Mesendoderm (in vitro differentiated cells): Measurements from ENCODE around the gene VAV3.

ENCODE experiments used
- DNase-seq: peaks from one replicate; pipeline ENCODE4 v3.0.0; 2013
- H2AK5ac ChIP-seq: 2 replicates; pipeline ENCODE4 v1.6.1; 2013; ENCODE audit warnings: low read length, inconsistent platforms
- H2BK120ac ChIP-seq: 2 replicates; pipeline ENCODE4 v1.6.1; 2013; ENCODE audit warnings: low read depth, mild to moderate bottlenecking, low read length, moderate library complexity, mixed read lengths
- H2BK15ac ChIP-seq: replicated peaks from 2 replicates; pipeline ENCODE4 v1.6.1; 2013; ENCODE audit warnings: low read depth, mild to moderate bottlenecking, moderate library complexity
- H2BK5ac ChIP-seq: 2 replicates; pipeline ENCODE4 v1.6.1; 2013; ENCODE audit warnings: low read length, inconsistent platforms
- H3K18ac ChIP-seq: 2 replicates; pipeline ENCODE4 v1.6.1; 2013; ENCODE audit warnings: mild to moderate bottlenecking, low read length, mixed read lengths
- H3K23ac ChIP-seq: one replicate; pipeline ENCODE4 v1.6.1; 2013; ENCODE audit warnings: low read length
- H3K27ac ChIP-seq: 2 replicates; pipeline ENCODE4 v1.5.1; 2013; ENCODE audit warnings: low read depth, mild to moderate bottlenecking, inconsistent platforms, low read length, moderate library complexity
- H3K27me3 ChIP-seq: 2 replicates; pipeline ENCODE4 v1.6.1; 2013; ENCODE audit warnings: low read length, control low read depth, mild to moderate bottlenecking, inconsistent platforms; ENCODE audit not compliant: insufficient read depth, poor library complexity
- H3K36me3 ChIP-seq: 2 replicates; pipeline ENCODE4 v1.6.1; 2013; ENCODE audit warnings: low read length, inconsistent platforms; ENCODE audit not compliant: control insufficient read depth, insufficient read depth
- H3K4ac ChIP-seq: one replicate; pipeline ENCODE4 v1.6.1; 2013; ENCODE audit warnings: low read depth, mild to moderate bottlenecking, low read length, moderate library complexity
- H3K4me1 ChIP-seq: 2 replicates; pipeline ENCODE4 v1.6.1; 2013; ENCODE audit warnings: low read depth, low read length, inconsistent platforms; ENCODE audit not compliant: control insufficient read depth
- H3K4me2 ChIP-seq: 2 replicates; pipeline ENCODE4 v1.6.1; 2013; ENCODE audit warnings: low read length
- H3K4me3 ChIP-seq: 2 replicates; pipeline ENCODE4 v1.5.1; 2013; ENCODE audit warnings: mild to moderate bottlenecking, low read length
- H3K56ac ChIP-seq: one replicate; pipeline ENCODE4 v1.6.1; 2013; ENCODE audit warnings: low read length
- H3K79me1 ChIP-seq: 2 replicates; pipeline ENCODE4 v1.6.1; 2013; ENCODE audit warnings: low read length, inconsistent platforms
- H3K79me2 ChIP-seq: 2 replicates; pipeline ENCODE4 v1.6.1; 2013; ENCODE audit warnings: mild to moderate bottlenecking, low read length; ENCODE audit not compliant: control insufficient read depth, insufficient read depth
- H3K9ac ChIP-seq: 2 replicates; pipeline ENCODE4 v1.6.1; 2013; ENCODE audit warnings: low read length, inconsistent platforms
- H4K5ac ChIP-seq: one replicate; pipeline ENCODE4 v1.6.1; 2013; ENCODE audit warnings: low read length
- H4K8ac ChIP-seq: one replicate; pipeline ENCODE4 v1.6.1; 2013; ENCODE audit warnings: low read depth, mild to moderate bottlenecking, control low read depth, low read length, moderate library complexity
- WGBS: extraction: QIAGEN DNeasy Blood & Tissue Kit; methylation state at CpG from one replicate; pipeline ENCODE4 v1.1.7; 2013; ENCODE audit warnings: low lambda C conversion rate, missing lambda C conversion rate; ENCODE audit not compliant: insufficient coverage; ENCODE audit errors: extremely low coverage; 5-methylcytosine and 5-hydroxymethylcytosine counted together

The VAV3 gene

GRCh38 chr1:107979088-107979487 lies 14.1 kb upstream of the VAV3 start:
- H2BK15ac ChIP-seq, result no peak overlapping the region
- H3K18ac ChIP-seq, result no peak overlapping the region
- no peaks in the 10 kb centered on the region for H3K27me3 ChIP-seq
- H4K5ac ChIP-seq, result no peak overlapping the region
- no peak overlapping the region for H2BK5ac ChIP-seq
- no peak for DNase-seq
- H3K9ac ChIP-seq, result no peak overlapping the region
- no peak overlapping the region for H2AK5ac ChIP-seq
- no peak overlapping the region for H3K27ac ChIP-seq
- no CpG with 5 or more reads among the region's 3 CpGs for WGBS
- H4K8ac ChIP-seq, result no peak overlapping the region
- no peak overlapping the region for H3K4me2 ChIP-seq
- H2BK120ac ChIP-seq, result no peak overlapping the region
- H3K4me3 ChIP-seq, result no peak overlapping the region
- H3K4ac ChIP-seq, result no peak overlapping the region
- H3K23ac ChIP-seq, result no peak overlapping the region
- H3K4me1 ChIP-seq, result no peaks in the 10 kb centered on the region
- no peaks in the 10 kb centered on the region for H3K79me2 ChIP-seq
- H3K56ac ChIP-seq, result no peak overlapping the region
- no peaks in the 10 kb centered on the region for H3K36me3 ChIP-seq
- H3K79me1 ChIP-seq, result no peaks in the 10 kb centered on the region

GRCh38 chr1:107976836-107977235 lies 11.9 kb upstream of the VAV3 start:
- no peak overlapping the region for H2AK5ac ChIP-seq
- no peak overlapping the region for H3K18ac ChIP-seq
- no peak overlapping the region for H3K4me3 ChIP-seq
- H3K9ac ChIP-seq, result no peak overlapping the region
- no peak overlapping the region for H2BK120ac ChIP-seq
- H3K56ac ChIP-seq, result no peak overlapping the region
- DNase-seq, result no peak
- no CpG with 5 or more reads among the region's 3 CpGs for WGBS
- no peak overlapping the region for H3K27ac ChIP-seq
- H4K8ac ChIP-seq, result no peak overlapping the region
- H3K36me3 ChIP-seq, result no peaks in the 10 kb centered on the region
- no peak overlapping the region for H3K4me2 ChIP-seq
- H2BK5ac ChIP-seq, result no peak overlapping the region
- no peak overlapping the region for H3K23ac ChIP-seq
- no peaks in the 10 kb centered on the region for H3K79me1 ChIP-seq
- no peak overlapping the region for H2BK15ac ChIP-seq
- no peaks in the 10 kb centered on the region for H3K4me1 ChIP-seq
- H3K79me2 ChIP-seq, result no peaks in the 10 kb centered on the region
- H4K5ac ChIP-seq, result no peak overlapping the region
- H3K27me3 ChIP-seq, result no peaks in the 10 kb centered on the region
- H3K4ac ChIP-seq, result no peak overlapping the region

GRCh38 chr1:107976431-107976830 lies 11.5 kb upstream of the VAV3 start:
- Histone ChIP-seq H3K79me1 (no peaks in the 10 kb centered on the region), H2BK120ac (no peak overlapping the region), H3K4me1 (no peaks in the 10 kb centered on the region), H3K4me2 (no peak overlapping the region), H3K4me3 (no peak overlapping the region), H4K5ac (no peak overlapping the region), H3K4ac (no peak overlapping the region), H2AK5ac (no peak overlapping the region), H3K23ac (no peak overlapping the region), H3K56ac (no peak overlapping the region), H3K27ac (no peak overlapping the region), H3K18ac (no peak overlapping the region), H3K36me3 (no peaks in the 10 kb centered on the region), H3K9ac (no peak overlapping the region), H4K8ac (no peak overlapping the region), H2BK5ac (no peak overlapping the region), H2BK15ac (no peak overlapping the region), H3K27me3 (no peaks in the 10 kb centered on the region), H3K79me2 (no peaks in the 10 kb centered on the region)
- DNase-seq, result no peak
- WGBS, result no CpG with 5 or more reads among the region's 3 CpGs

- no peak overlapping the region for H4K5ac ChIP-seq
- no peak overlapping the region for H4K8ac ChIP-seq
- no peaks in the 10 kb centered on the region for H3K4me1 ChIP-seq
- no peak overlapping the region for H3K4ac ChIP-seq
- H3K27ac ChIP-seq, result no peak overlapping the region
- H3K79me1 ChIP-seq, result no peaks in the 10 kb centered on the region
- no peak overlapping the region for H2BK15ac ChIP-seq
- no peak overlapping the region for H3K9ac ChIP-seq
- no peak overlapping the region for H2BK5ac ChIP-seq
- no peak overlapping the region for H3K4me3 ChIP-seq
- H3K79me2 ChIP-seq, result no peaks in the 10 kb centered on the region
- no peak overlapping the region for H3K18ac ChIP-seq
- H3K56ac ChIP-seq, result no peak overlapping the region
- no peak overlapping the region for H3K23ac ChIP-seq
- no peak overlapping the region for H3K4me2 ChIP-seq
- H3K27me3 ChIP-seq, result no peaks in the 10 kb centered on the region
- DNase-seq, result no peak
- H2AK5ac ChIP-seq, result no peak overlapping the region
- no peak overlapping the region for H2BK120ac ChIP-seq
- WGBS, result no CpG with 5 or more reads among the region's 4 CpGs
- no peaks in the 10 kb centered on the region for H3K36me3 ChIP-seq
These were observed 10.9 kb upstream of the VAV3 start for GRCh38 chr1:107975851-107976250.

- H3K36me3 ChIP-seq, result no peaks in the 10 kb centered on the region
- no peaks in the 10 kb centered on the region for H3K27me3 ChIP-seq
- no peak overlapping the region for H2AK5ac ChIP-seq
- no peak overlapping the region for H3K23ac ChIP-seq
- no peak overlapping the region for H3K18ac ChIP-seq
- no peak overlapping the region for H2BK120ac ChIP-seq
- no peaks in the 10 kb centered on the region for H3K79me1 ChIP-seq
- WGBS, result no CpG with 5 or more reads among the region's 2 CpGs
- no peak overlapping the region for H4K5ac ChIP-seq
- H3K79me2 ChIP-seq, result no peaks in the 10 kb centered on the region
- no peak overlapping the region for H3K4me2 ChIP-seq
- H3K9ac ChIP-seq, result no peak overlapping the region
- H3K56ac ChIP-seq, result no peak overlapping the region
- no peak overlapping the region for H2BK15ac ChIP-seq
- H4K8ac ChIP-seq, result no peak overlapping the region
- no peak overlapping the region for H3K4ac ChIP-seq
- no peak overlapping the region for H3K4me3 ChIP-seq
- DNase-seq, result no peak
- H3K4me1 ChIP-seq, result no peaks in the 10 kb centered on the region
- H3K27ac ChIP-seq, result no peak overlapping the region
- no peak overlapping the region for H2BK5ac ChIP-seq
These were observed 9.1 kb upstream of the VAV3 start for GRCh38 chr1:107974090-107974489.

GRCh38 chr1:107972391-107973180 lies 7.6 kb upstream of the VAV3 start:
- Histone ChIP-seq H3K79me1 (no peaks in the 10 kb centered on the region), H3K79me2 (no peaks in the 10 kb centered on the region), H3K4ac (no peak overlapping the region), H3K4me2 (no peak overlapping the region), H2BK120ac (no peak overlapping the region), H3K27me3 (no peaks in the 10 kb centered on the region), H4K5ac (no peak overlapping the region), H3K18ac (no peak overlapping the region), H2BK15ac (no peak overlapping the region), H3K4me1 (no peaks in the 10 kb centered on the region), H2BK5ac (no peak overlapping the region), H3K23ac (no peak overlapping the region), H2AK5ac (no peak overlapping the region), H3K4me3 (no peak overlapping the region), H3K9ac (no peak overlapping the region), H3K56ac (no peak overlapping the region), H3K36me3 (no peaks in the 10 kb centered on the region), H4K8ac (no peak overlapping the region), H3K27ac (no peak overlapping the region)
- no CpG with 5 or more reads among the region's 3 CpGs for WGBS
- no peak for DNase-seq
